DND-41 (cell line): Measurements from ENCODE around the gene OR2B2.

Source experiments
- CTCF ChIP-seq: IDR thresholded peaks from 2 replicates; pipeline ENCODE4 v1.5.1; 2012; ENCODE audit warnings: borderline replicate concordance, low read length, moderate library complexity, mild to moderate bottlenecking; ENCODE audit not compliant: poor library complexity, severe bottlenecking; ENCODE audit errors: extremely low read depth
- EZH2 ChIP-seq: IDR thresholded peaks from 3 replicates; pipeline ENCODE4 v1.6.1; 2012; ENCODE audit warnings: borderline replicate concordance, low read depth, mild to moderate bottlenecking, moderate library complexity, low read length, inconsistent platforms; ENCODE audit not compliant: severe bottlenecking

GRCh38 chr6:27889628-27890444, 22.4 kb downstream of the OR2B2 start:
- TF ChIP-seq EZH2, result no peak
- TF ChIP-seq CTCF, result no peak
